ENCODE results near the gene ADRA2B.

Gene ADRA2B

GRCh38 chr2:96124406-96125265 is 8.3 kb upstream of the ADRA2B start:
- WGBS, 2 experiments: 91 to 92% methylated on average over 14 of the region's 14 CpGs
- no peaks in the 10 kb centered on the region for H3K4me1 ChIP-seq (ENCODE audit: control insufficient read depth, insufficient read depth, low read length)
- H3K9me3 ChIP-seq (ENCODE audit: control insufficient read depth, low read length): no peaks in the 10 kb centered on the region
- H3K27me3 ChIP-seq (ENCODE audit: control insufficient read depth, insufficient read depth, low read length, poor library complexity, severe bottlenecking): peaks cover 4% of the 10 kb centered on the region
- H3K36me3 ChIP-seq (ENCODE audit: control insufficient read depth, insufficient read depth, low read length): no peaks in the 10 kb centered on the region
- no peak overlapping the region for H3K4me3 ChIP-seq (ENCODE audit: insufficient read depth, low read depth, low read length)
- no peak overlapping the region for H3K27ac ChIP-seq (ENCODE audit: insufficient read depth, low read depth, low read length, poor library complexity, severe bottlenecking)

- no peak overlapping the region for H3K27ac ChIP-seq (ENCODE audit: insufficient read depth, low read depth, low read length, poor library complexity, severe bottlenecking)
- WGBS, 2 experiments: 92 to 95% methylated on average over 11 of the region's 11 CpGs
- H3K4me1 ChIP-seq (ENCODE audit: control insufficient read depth, insufficient read depth, low read length): no peaks in the 10 kb centered on the region
- no peaks in the 10 kb centered on the region for H3K36me3 ChIP-seq (ENCODE audit: control insufficient read depth, insufficient read depth, low read length)
- no peak overlapping the region for H3K4me3 ChIP-seq (ENCODE audit: insufficient read depth, low read depth, low read length)
- no peaks in the 10 kb centered on the region for H3K9me3 ChIP-seq (ENCODE audit: control insufficient read depth, low read length)
- peaks cover 10% of the 10 kb centered on the region for H3K27me3 ChIP-seq (ENCODE audit: control insufficient read depth, insufficient read depth, low read length, poor library complexity, severe bottlenecking)
Measured at GRCh38 chr2:96123936-96124335, 7.6 kb upstream of the ADRA2B start.

- Histone ChIP-seq H3K9me3 (ENCODE audit: control insufficient read depth, low read length) (no peaks in the 10 kb centered on the region), H3K36me3 (ENCODE audit: control insufficient read depth, insufficient read depth, low read length) (no peaks in the 10 kb centered on the region), H3K27ac (ENCODE audit: insufficient read depth, low read depth, low read length, poor library complexity, severe bottlenecking) (no peak overlapping the region), H3K27me3 (ENCODE audit: control insufficient read depth, insufficient read depth, low read length, poor library complexity, severe bottlenecking) (peaks cover 13% of the 10 kb centered on the region), H3K4me1 (ENCODE audit: control insufficient read depth, insufficient read depth, low read length) (no peaks in the 10 kb centered on the region), H3K4me3 (ENCODE audit: insufficient read depth, low read depth, low read length) (no peak overlapping the region)
- 85 to 100% methylated on average over 1 of the region's 1 CpG for WGBS, 2 experiments
Measured at GRCh38 chr2:96123290-96123689, 6.9 kb upstream of the ADRA2B start.

GRCh38 chr2:96122391-96122790 is 6.0 kb upstream of the ADRA2B start:
- peaks cover 22% of the 10 kb centered on the region for H3K27me3 ChIP-seq (ENCODE audit: control insufficient read depth, insufficient read depth, low read length, poor library complexity, severe bottlenecking)

GRCh38 chr2:96121414-96121813 is 5.0 kb upstream of the ADRA2B start:
- Histone ChIP-seq H3K36me3 (ENCODE audit: control insufficient read depth, insufficient read depth, low read length) (no peaks in the 10 kb centered on the region), H3K4me1 (ENCODE audit: control insufficient read depth, insufficient read depth, low read length) (peaks cover 4% of the 10 kb centered on the region), H3K9me3 (ENCODE audit: control insufficient read depth, low read length) (no peaks in the 10 kb centered on the region), H3K27me3 (ENCODE audit: control insufficient read depth, insufficient read depth, low read length, poor library complexity, severe bottlenecking) (peaks cover 32% of the 10 kb centered on the region), H3K4me3 (ENCODE audit: insufficient read depth, low read depth, low read length) (no peak overlapping the region), H3K27ac (ENCODE audit: insufficient read depth, low read depth, low read length, poor library complexity, severe bottlenecking) (no peak overlapping the region)
- 93% methylated on average over 4 of the region's 4 CpGs for WGBS, 2 experiments

More at GRCh38 chr2:96122391-96122790, 6.0 kb upstream of the ADRA2B start:
- WGBS, 2 experiments: 86 to 87% methylated on average over 5 of the region's 5 CpGs
- no peak overlapping the region for H3K4me3 ChIP-seq (ENCODE audit: insufficient read depth, low read depth, low read length)
- peaks cover under 1% of the 10 kb centered on the region for H3K4me1 ChIP-seq (ENCODE audit: control insufficient read depth, insufficient read depth, low read length)
- no peaks in the 10 kb centered on the region for H3K36me3 ChIP-seq (ENCODE audit: control insufficient read depth, insufficient read depth, low read length)
- no peaks in the 10 kb centered on the region for H3K9me3 ChIP-seq (ENCODE audit: control insufficient read depth, low read length)
- H3K27ac ChIP-seq (ENCODE audit: insufficient read depth, low read depth, low read length, poor library complexity, severe bottlenecking): no peak overlapping the region

- WGBS, 2 experiments: 85% methylated on average over 7 of the region's 7 CpGs
- Histone ChIP-seq H3K36me3 (ENCODE audit: control insufficient read depth, insufficient read depth, low read length) (no peaks in the 10 kb centered on the region), H3K4me3 (ENCODE audit: insufficient read depth, low read depth, low read length) (no peak overlapping the region), H3K27ac (ENCODE audit: insufficient read depth, low read depth, low read length, poor library complexity, severe bottlenecking) (no peak overlapping the region), H3K4me1 (ENCODE audit: control insufficient read depth, insufficient read depth, low read length) (peaks cover 4% of the 10 kb centered on the region), H3K9me3 (ENCODE audit: control insufficient read depth, low read length) (no peaks in the 10 kb centered on the region), H3K27me3 (ENCODE audit: control insufficient read depth, insufficient read depth, low read length, poor library complexity, severe bottlenecking) (peaks cover 36% of the 10 kb centered on the region)
Measured at GRCh38 chr2:96120991-96121390, 4.6 kb upstream of the ADRA2B start.

GRCh38 chr2:96120091-96120720 is 3.8 kb upstream of the ADRA2B start:
- Histone ChIP-seq H3K4me3 (ENCODE audit: insufficient read depth, low read depth, low read length) (no peak overlapping the region), H3K27ac (ENCODE audit: insufficient read depth, low read depth, low read length, poor library complexity, severe bottlenecking) (no peak overlapping the region), H3K9me3 (ENCODE audit: control insufficient read depth, low read length) (no peaks in the 10 kb centered on the region), H3K27me3 (ENCODE audit: control insufficient read depth, insufficient read depth, low read length, poor library complexity, severe bottlenecking) (peaks cover 44% of the 10 kb centered on the region), H3K36me3 (ENCODE audit: control insufficient read depth, insufficient read depth, low read length) (no peaks in the 10 kb centered on the region), H3K4me1 (ENCODE audit: control insufficient read depth, insufficient read depth, low read length) (peaks cover 4% of the 10 kb centered on the region)
- 65 to 70% methylated on average over 11 of the region's 11 CpGs for WGBS, 2 experiments

GRCh38 chr2:96119389-96119751 is 3.0 kb upstream of the ADRA2B start:
- peaks cover 44% of the 10 kb centered on the region for H3K27me3 ChIP-seq (ENCODE audit: control insufficient read depth, insufficient read depth, low read length, poor library complexity, severe bottlenecking)
- H3K27ac ChIP-seq (ENCODE audit: insufficient read depth, low read depth, low read length, poor library complexity, severe bottlenecking): no peak overlapping the region
- H3K4me3 ChIP-seq (ENCODE audit: insufficient read depth, low read depth, low read length): no peak overlapping the region
- no peaks in the 10 kb centered on the region for H3K9me3 ChIP-seq (ENCODE audit: control insufficient read depth, low read length)
- H3K4me1 ChIP-seq (ENCODE audit: control insufficient read depth, insufficient read depth, low read length): peaks cover 4% of the 10 kb centered on the region
- no peaks in the 10 kb centered on the region for H3K36me3 ChIP-seq (ENCODE audit: control insufficient read depth, insufficient read depth, low read length)
- WGBS, 2 experiments: 90 to 91% methylated on average over 5 of the region's 5 CpGs

GRCh38 chr2:96118698-96119388 is 2.5 kb upstream of the ADRA2B start:
- no peaks in the 10 kb centered on the region for H3K36me3 ChIP-seq (ENCODE audit: control insufficient read depth, insufficient read depth, low read length)
- H3K9me3 ChIP-seq (ENCODE audit: control insufficient read depth, low read length): no peaks in the 10 kb centered on the region
- peaks cover 4% of the 10 kb centered on the region for H3K4me1 ChIP-seq (ENCODE audit: control insufficient read depth, insufficient read depth, low read length)
- 94 to 95% methylated on average over 13 of the region's 13 CpGs for WGBS, 2 experiments
- no peak overlapping the region for H3K4me3 ChIP-seq (ENCODE audit: insufficient read depth, low read depth, low read length)
- H3K27ac ChIP-seq (ENCODE audit: insufficient read depth, low read depth, low read length, poor library complexity, severe bottlenecking): no peak overlapping the region
- H3K27me3 ChIP-seq (ENCODE audit: control insufficient read depth, insufficient read depth, low read length, poor library complexity, severe bottlenecking): peaks cover 44% of the 10 kb centered on the region
